GM21723 (cell line): Measurements from ENCODE around the gene CARS1.

Source experiments
- ATAC-seq: cut with Tn5 transposase; IDR thresholded peaks from one replicate; pipeline ENCODE4 v1.9.1; 2021; ENCODE audit warnings: mild to moderate bottlenecking, moderate library complexity; ENCODE audit not compliant: unreplicated experiment

The CARS1 gene

DNA sequence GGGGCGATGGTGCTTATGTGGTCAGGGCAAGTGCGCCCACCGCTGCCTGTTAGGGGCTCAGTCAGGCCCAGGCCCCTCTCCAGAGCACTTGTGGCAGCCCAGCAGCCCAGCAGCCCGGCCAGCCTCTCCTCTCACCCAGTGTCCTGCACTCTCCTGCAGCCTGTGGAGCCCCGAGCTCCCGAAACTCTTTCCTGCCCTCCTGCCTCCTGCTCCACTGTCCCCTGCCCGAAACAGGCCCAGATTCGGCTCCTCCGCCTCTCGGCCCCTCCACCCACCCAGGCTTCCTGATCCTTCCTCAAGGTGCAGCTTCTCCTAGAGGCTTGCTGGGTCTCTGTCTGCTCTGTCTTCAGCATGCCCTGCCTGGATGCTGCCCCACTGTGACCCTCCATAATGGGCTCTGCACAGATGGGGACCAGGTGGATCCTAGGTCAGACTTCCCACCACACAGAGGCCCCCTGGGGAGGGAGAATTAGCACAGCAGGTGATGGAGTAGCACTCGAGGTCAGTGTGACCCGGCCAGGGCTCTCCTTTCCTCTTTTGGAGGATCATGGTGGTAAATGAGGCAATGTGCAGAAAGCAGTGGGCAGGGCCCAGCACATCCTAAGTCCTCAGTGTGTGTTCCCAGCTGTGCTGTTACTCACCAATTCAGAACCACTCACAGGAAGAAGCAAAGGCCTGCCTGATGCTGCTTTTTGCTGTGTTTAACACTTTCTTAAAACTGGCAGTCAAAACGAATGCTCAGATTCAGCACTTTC, 46.5 kb downstream of the CARS1 start:
- ATAC-seq: no peak

DNA sequence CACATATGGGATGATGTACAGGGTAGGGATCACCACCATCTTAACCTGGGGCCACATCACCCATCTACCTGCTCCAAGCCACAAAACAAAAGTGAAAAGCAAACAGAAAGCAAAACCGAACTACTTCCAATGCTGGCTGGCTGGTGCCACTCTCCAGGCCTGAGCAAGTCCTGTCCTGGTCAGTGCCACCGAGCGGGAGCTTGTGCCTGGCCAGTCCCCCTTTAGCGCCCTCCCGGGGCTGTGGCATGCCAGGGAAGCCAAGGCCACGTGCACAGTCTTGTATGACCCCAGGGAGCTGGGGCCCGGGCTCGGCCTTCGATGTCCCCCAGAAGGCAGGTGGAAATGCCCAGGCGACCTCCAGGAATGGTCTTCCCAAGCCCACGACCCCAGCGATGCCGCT, 47.2 kb downstream of the CARS1 start:
- ATAC-seq: no peak

DNA sequence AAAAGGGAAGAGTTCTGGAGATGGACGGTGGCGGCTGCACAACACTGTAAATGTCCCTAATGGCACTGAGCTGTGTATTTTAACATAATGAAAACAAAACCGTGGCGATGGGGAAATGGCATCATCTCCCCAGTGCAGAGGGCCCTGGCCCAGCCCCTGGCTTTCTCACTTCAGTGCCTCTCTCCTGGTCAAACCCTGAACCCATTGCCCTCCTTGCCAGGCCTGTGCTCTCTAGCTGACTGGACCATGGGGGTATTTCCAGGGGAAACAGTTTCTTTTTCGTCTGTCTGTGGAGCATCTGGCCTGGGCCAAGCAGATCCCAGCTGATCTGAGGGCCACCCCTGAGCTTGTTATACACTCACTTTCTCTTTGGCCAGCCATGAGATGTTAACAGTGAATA, 47.7 kb downstream of the CARS1 start:
- no peak for ATAC-seq

DNA sequence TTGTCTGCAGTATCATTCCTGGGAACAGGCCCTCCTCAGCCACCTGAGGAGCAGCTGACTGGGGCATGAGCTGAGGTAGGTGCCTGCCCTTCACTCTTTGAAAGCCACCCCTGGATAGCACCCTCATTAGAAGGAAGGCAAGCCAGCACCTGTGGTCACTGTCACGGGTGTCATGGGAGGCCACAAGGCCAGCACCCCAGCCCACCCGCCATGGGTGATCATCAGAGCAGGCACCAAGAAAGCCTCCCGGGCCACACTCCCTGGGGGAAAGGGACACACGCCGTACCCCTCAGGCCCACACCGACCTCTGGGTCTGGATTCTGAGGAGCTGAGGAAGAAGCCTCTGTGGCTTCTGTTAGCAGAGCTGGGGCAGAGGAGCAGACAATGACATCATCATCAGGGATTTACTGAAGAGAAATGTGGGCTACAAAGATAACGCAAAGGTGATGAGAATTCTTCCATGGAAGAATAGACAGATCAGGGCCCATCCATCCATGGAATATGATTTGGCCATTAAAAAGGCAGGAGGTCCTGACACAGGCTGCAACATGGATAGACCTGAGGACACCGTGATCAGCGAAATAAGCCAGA, 48.4 kb downstream of the CARS1 start:
- ATAC-seq: no peak

DNA sequence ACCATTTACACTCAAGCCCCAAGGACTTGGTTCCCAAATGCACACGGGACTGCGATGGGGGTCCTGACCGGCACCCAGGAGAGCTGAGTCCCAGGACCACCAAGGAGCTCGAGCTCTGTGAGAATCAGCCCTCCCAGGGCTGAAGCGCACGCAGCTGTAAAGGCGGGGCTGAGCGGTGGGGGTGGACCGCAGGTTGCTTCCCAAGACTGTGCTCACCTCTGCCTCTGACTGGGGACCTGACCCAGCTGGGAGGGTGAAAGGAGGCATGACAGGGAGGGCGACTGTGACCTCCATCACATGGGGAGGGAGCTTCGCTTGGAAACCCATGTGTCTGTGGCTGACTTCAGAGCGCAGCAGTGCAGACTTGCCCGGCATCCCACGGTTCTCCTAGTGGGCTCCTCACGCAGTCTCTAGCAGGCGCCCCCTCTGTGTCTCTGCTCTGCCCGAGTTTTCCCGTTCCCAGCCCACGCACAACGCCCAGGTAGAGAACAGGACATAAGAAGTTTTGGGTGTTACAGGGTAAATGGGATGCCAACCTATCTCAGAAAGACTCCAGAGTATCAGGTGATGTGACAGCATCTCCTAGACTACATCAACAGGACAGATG, 49.7 kb downstream of the CARS1 start:
- no peak for ATAC-seq

DNA sequence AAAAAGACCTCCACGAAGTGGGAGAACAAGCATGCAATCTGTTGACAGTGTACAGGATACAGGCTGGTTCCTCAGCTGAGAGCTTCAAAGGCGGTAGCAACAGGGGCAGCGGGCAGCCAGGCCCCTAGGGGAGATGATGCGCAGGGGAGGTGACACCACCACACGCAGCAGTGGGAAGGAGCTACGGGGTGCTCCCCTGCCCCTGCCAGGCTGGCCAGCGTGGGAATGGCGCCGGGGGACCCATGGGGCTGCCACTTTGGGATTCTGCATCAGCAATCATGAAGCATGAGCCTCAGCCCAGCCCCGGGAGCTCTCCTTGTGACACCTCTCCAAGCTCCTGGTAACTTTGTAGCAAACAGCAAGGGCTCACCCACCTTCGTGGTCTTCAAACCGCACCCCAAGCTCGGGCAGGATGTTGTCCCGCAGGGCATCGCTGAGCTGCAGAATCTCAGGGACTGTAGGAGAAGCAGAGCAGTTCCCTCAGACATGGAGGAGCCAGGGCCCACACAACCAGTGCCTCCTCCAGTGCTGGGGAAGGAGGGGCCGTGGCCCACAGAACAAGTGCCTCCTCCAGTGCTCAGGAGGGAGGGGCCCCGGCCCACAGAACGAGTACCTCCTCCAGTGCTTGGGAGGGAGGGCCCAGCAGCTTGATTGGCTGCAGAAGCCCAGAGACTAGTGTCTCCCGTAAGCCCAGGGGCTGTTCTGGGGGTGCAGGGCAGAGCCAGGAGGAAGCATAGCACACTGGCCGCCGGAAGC, 50.5 kb downstream of the CARS1 start:
- no peak for ATAC-seq

DNA sequence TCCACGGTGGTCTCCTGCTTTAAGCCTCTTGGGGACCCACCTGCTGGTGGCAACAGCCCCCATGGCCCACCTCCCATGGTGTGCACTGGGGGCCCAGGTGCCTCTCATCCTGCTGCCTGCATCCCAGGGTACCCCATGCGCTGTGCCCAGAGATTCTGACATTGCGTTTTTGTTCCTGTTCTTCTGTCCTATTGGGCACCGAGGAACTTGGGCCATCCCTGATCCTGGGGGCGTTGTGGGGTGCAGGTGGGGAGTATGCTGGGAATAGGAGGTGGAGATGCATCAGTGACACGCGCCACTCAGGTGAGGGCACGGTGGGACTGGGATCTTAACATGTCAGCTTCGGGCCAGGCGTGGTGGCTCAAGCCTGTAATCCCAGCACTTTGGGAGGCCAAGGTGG, 52.7 kb downstream of the CARS1 start:
- no peak for ATAC-seq

DNA sequence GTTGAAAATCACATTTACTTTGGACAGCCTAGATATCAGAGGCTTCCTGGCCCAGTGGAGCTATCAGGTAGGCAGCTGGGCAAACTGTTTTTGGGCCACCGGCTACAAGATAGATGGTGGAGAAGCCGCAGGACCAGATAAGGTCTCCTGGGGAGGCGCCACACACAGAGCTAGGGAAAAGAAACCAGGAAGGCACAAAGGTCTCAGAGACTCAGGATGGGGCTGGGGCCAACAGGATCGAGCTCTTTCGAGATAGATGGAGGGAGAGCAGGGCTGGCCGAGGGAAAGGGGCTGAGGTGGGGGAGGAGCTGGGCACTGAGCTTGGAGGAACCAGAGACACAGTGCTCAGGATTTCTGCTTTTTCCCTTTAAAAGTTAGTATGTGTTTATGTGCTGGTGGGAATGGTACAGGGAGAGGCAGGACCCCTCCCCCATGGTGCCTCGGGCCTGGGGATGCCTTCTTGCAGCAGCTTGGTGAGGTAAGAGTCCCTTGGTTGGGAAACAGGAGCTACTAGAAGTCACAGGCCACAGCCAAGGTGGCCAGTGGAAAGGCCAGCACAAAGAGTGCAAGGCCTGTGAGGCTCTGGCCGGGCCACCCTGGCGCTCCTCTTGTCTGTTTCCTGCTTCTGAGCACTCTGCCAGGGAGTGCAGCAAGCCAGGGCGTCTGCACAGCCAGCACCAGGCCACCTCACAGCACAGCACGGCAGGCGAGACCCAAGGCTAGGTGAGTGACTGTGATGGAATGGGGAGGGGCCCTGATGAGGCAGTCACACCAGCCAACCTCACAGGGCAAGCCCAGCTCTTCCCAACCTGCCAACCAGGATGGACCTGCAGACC, 53.6 kb downstream of the CARS1 start:
- no peak for ATAC-seq

DNA sequence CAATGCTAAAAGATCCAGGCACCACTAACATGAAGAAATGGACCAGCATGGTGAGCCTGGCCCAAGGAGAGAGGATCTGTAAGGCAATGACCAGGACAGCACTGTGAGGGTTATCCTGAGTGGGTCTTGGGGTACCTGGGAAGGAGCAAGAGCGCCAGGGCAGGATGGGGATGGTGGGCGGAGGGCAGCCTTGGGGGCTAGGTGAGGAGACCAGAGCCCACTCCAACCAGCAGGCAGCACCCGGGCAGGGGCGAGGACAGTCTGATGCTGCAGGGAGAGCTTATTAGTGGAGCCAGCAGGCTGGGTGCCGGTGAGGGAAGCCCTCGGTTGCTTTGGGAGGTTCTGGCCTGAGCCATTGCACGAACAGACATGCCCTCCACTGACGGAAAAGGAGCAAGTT, 54.4 kb downstream of the CARS1 start:
- ATAC-seq: no peak

DNA sequence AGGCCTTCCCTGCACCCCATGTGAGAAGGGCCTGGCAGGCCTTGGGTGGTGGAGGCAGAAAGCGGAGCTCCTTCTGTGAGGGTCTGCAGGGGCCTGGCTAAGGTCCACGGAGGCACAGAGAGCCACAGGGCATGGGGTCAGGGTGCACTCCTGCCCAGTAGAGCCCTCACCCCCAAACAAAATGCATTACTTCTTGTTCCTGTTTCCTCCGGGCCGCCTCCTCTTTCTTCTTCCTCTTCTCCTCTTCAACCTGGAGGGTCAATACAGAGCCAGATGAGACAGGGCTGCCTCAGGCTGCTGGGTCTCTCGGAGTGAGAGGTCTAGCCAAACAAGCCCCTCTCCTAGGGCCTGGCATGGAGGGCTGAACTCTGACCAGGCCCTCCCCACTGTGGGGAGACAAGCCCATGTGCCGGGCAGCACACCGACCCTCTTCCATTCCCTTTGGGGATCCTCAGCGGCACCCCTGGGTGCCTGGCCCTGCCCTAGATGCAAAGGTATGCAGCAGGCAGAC, 54.8 kb downstream of the CARS1 start:
- no peak for ATAC-seq

DNA sequence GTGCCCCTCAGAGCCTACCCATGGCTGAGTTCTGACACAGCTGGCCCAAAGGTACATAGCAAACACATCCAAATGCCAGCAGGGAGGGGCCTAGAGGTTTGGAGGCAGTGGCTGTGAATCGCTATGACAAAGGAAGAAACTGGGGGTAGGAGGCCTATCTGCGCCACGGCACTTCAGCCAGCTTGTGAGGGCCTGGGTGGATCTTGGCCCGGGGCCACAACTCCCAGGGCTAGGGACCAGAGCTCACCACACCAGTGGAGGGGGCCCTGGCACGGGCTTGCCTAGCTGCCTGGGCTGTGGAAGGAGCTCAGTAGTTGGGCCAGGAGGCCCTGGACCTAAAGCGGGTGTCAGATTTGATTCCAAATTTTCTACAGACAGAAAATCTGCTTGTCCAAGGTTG, 55.7 kb downstream of the CARS1 start:
- ATAC-seq: no peak

DNA sequence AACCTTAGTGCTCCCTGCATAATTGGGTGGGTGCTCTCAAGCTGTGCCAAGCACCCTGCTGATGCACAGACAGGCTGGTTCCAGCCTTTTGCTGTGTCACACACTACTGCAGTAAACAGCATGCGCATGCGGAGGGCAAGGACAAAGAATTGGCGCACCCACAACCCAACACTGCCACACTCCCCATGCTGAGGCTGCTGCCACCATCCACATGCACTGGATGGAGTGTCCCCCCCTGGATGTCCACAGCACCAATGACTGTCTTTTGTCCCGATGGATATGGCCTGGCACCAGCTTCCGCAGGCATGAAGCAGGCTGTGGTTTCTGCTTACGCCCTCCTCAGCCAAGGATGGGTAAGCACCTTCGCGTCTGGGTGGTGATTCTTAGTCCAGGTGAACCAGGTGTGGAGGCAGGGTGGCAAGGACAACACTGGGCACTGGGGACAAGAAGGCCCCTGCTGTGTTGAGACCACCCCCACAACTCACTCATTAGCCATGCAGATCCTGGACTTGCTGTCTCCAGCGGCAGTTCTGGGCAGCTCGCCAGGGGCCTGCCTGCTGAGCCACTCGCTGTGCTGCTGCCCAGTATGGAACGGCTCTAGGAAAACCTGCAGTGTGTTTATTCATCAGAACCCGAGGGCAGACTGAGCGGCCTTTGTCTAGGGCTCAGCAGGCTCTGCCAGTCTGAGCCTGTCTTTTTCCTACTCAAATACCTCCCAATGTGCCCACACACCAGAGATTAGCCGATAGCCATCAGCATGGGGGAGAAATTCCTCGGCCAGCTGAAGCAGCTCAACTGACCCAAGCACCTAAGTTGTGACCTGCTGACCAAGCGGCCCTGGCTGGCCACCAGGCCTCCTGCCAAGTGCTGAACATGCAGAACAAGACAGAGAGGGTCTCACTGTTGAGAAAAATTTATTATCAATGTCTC, 56.9 kb downstream of the CARS1 start:
- ATAC-seq: no peak

DNA sequence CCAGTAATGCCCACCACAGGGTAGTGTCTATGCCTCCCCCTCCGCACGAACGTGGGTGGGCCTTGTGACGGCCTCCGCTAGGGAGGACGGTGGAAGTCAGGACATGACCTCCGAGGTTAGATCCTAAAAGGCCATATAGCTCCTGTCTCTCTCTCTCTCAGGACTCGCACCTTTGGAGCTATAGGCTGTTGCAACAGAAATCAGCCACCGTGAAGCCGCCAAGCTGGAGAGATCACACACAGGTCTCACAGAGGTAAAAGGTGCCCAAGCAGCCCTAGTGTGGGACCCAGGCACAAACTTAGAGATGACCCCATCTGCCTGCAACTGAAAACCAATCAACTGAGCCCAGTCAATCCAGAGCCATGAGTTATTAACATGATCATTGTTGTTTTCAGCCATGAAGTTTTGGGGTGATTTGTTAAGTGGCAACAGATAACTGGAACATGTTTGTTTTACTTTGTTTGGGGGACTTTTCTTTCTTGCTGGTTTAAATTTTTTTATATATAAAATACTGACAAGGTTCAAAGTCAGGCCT, 57.7 kb downstream of the CARS1 start:
- no peak for ATAC-seq

DNA sequence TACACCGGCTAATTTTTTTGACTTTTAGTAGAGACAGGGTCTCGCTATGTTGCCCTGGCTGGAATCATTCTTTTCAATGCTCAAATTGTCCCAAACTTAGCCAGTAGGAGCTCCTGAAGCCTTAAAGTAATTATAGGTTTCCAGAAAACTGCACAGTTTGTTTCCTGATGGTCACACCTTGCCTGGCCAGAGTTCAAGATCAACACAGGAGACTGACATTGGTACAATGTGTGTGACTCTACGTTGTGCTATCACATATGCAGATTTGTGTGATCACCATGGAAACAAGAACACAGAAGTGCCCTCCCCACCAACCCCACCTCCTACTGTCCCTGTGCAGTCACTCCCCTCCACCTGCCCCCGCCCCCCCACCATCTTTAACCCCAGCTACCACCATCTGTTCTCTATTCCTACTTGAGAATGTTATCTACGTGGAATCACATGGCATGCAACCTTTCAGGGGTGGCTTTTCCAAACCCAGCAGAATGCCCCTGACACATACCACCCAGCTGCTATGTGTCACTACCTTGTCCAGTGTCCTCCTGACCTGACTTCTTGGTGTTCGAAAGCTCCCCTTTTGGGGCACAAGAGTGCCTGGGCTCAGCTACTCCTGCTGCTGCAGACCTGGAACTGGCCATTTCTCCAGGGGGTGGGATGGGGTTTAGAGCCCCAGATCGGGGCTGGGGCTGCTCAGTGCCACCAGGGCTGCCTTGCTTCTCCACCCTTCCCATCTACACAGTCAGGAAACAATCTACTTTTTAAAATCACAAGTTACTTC, 59.0 kb downstream of the CARS1 start:
- no peak for ATAC-seq

DNA sequence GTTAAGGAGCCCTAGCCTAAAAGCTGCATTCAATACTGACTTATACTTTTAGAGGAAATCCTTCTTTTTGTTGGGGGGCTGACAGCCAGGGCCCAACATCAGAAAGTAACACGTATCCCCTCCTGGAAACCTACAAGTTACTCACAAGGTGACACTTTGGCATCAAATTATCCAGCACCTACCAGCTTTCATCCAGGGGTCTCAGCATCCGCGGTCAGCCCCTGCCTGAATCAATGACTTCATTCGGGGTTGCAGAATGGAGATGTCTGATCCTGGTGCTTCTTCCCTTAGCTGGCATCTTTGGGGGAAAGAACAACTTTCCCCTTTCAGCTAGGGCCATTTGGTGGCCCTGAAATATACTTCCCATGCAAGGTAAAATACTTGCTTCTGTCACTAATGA, 59.8 kb downstream of the CARS1 start:
- ATAC-seq: no peak

DNA sequence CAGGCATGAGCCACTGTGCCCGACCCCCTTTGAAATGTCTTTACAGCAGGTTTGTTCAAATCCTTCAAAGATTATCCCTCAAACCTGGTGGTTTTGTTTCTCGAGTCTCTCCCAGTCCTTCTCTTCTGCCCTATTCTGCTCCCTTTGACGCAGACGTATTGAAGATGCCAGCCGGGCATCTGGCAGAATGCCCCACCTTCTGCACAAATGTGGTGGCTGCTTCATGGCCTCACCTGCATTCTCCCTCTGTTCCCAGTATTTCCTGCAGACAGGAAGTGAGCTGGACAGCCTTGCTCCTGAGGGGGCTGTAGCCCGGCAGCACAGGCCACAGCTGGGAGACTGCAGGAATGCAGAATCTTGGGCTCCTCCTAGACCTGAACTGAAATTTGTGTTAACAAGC, 60.2 kb downstream of the CARS1 start:
- no peak for ATAC-seq

DNA sequence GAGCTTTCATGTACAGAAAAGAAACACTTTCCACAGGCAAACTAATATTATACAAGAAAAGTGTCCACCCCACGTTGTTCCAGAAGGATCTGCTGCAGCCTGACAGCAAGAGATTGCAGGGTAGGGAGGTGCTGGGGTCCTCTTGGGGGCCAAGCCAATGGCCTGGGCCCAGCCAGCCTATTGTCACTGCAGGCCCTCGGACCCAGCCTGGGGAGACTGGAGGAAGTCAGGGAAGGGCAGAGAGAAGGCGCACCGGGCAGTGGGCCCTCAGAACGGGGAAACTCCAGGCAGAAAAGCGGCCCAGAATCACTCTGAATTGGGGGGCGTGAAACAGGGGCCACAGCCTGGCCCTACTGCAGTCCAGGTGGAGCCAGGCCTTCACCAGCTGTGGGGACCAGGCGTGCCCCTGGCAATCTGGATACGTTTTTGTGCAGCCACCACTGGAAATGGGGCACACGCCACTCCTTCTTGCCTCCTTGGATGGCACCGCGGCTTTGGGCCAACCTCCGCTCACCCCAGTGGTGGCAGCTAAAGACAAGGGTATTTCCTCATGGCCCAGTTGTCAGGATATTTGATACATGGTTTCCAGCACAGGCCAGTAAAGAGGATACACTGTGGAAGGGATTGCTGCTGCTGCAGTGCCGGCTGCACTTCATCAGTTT, 61.2 kb downstream of the CARS1 start:
- ATAC-seq: no peak

DNA sequence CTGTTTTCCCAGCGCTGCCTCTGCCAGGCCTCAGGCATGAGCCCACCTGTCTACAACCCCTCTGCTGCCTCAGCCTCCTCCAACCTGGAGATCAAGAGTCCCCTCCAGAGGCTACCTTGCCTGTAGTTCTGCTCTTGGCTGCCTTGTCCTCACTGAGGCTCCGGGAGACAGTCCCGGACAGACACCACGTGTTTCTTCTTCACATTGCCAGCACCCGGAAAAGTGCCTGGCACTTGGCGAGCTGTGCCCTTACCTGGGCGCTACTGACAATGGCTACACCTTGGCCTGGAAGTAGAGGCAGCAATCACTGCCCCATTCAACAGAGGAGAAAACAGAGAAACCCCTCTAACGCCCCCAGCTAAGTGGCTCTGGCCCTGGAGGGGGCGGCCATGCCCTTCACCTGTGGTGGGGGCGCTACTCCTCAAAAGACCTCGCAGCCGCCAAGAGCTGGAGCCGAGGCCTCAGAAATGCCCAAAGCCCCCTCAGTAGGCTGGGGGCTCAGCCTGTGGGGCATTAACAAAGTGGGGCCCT, 62.1 kb downstream of the CARS1 start:
- ATAC-seq: no peak
